Endothelial cell of umbilical vein (primary cell): ENCODE data around the gene PPP1R15B. TPM values are rescaled to one million over a fixed set of nuclear protein-coding genes. Genes with fewer than 3 reads are reported as not detected.

Experiments used
- BruUV-seq: library from RNA; stranded (reverse); fragments of 400-500 nt; replicated peaks from 2 replicates; lab custom pipeline; 2021; lab: Mats Ljungman, UMichigan
- CTCF ChIA-PET: fragments of 300-600, 350-600 bp; sonication (Branson Sonifier 250); formaldehyde crosslinking; loops from one replicate; lab custom pipeline; 2021; ENCODE audit warnings: antibody characterized with exemption, inconsistent platforms; lab: Charles Lee
- POLR2A ChIA-PET: fragments of 300-600, 350-600 bp; sonication (Branson Sonifier 250); formaldehyde crosslinking; loops from one replicate; lab custom pipeline; 2021; ENCODE audit warnings: antibody characterized with exemption, inconsistent platforms; lab: Charles Lee
- DNase-seq: peaks from one replicate; pipeline ENCODE4 v3.0.0-alpha.2; 2011; ENCODE audit warnings: low read depth, low spot score
- FAIRE-seq: peaks from 2 replicates; lab custom pipeline; 2011; peaks lifted over from hg19 to GRCh38; lab: Jason Lieb, UNC
- H2AFZ ChIP-seq: 2 replicates; pipeline ENCODE4 v1.6.0; 2012; ENCODE audit warnings: low read depth, low read length, control low read depth, inconsistent platforms
- H3K27ac ChIP-seq: 2 replicates; pipeline ENCODE4 v1.5.1; 2011; ENCODE audit warnings: low read depth, mild to moderate bottlenecking, control low read depth, low read length, moderate library complexity; ENCODE audit not compliant: insufficient read depth
- H3K27me3 ChIP-seq, 2 experiments: 2 replicates each; pipeline versions ENCODE4 v1.6.0 to v1.6.1; 2011; ENCODE audit warnings: low read length in 2 of 2, mixed read lengths in 1 of 2; ENCODE audit not compliant: control insufficient read depth in 2 of 2, insufficient read depth in 2 of 2
- H3K36me3 ChIP-seq, 2 experiments: 2 replicates in 1 of 2; 3 replicates in 1 of 2; pipeline ENCODE4 v1.5.1; 2011; ENCODE audit warnings: low read length in 2 of 2, mild to moderate bottlenecking in 1 of 2, moderate library complexity in 1 of 2; ENCODE audit not compliant: control insufficient read depth in 2 of 2, insufficient read depth in 2 of 2; ENCODE audit errors: extremely low read depth in 1 of 2
- H3K4me1 ChIP-seq: 3 replicates; pipeline ENCODE4 v1.5.1; 2011; ENCODE audit warnings: mild to moderate bottlenecking, low read length; ENCODE audit not compliant: control insufficient read depth, insufficient read depth; ENCODE audit errors: extremely low read depth
- H3K4me2 ChIP-seq: 2 replicates; pipeline ENCODE4 v1.6.1; 2011; ENCODE audit warnings: low read length, control low read depth, mixed read lengths; ENCODE audit not compliant: insufficient read depth
- H3K4me3 ChIP-seq, 3 experiments: fragments of 200-600 bp in 1 of 3; sonication (generic), shearing (Covaris generic) in 1 of 3; replicated peaks in 1 of 3; 2 replicates each; pipeline ENCODE4 v1.5.1; 2011 to 2016; ENCODE audit warnings: control low read depth in 3 of 3, low read length in 3 of 3, mild to moderate bottlenecking in 2 of 3, inconsistent platforms in 1 of 3, low read depth in 1 of 3, moderate library complexity in 1 of 3; ENCODE audit not compliant: insufficient read depth in 1 of 3
- H3K79me2 ChIP-seq: 2 replicates; pipeline ENCODE4 v1.6.0; 2012; ENCODE audit warnings: low read length, inconsistent platforms; ENCODE audit not compliant: control insufficient read depth, insufficient read depth
- H3K9ac ChIP-seq: replicated peaks from 2 replicates; pipeline ENCODE3; 2011; ENCODE audit warnings: low read length, control low read depth; ENCODE audit not compliant: insufficient read depth; ENCODE audit errors: extremely low read depth
- H3K9me1 ChIP-seq: replicated peaks from 3 replicates; pipeline ENCODE4 v1.6.0; 2011; ENCODE audit warnings: mild to moderate bottlenecking, low read length; ENCODE audit not compliant: control insufficient read depth, insufficient read depth; ENCODE audit errors: extremely low read depth
- H3K9me3 ChIP-seq: replicated peaks from 2 replicates; pipeline ENCODE4 v1.5.1; 2012; ENCODE audit warnings: low read length, inconsistent platforms; ENCODE audit not compliant: control insufficient read depth, insufficient read depth
- H4K20me1 ChIP-seq: replicated peaks from 2 replicates; pipeline ENCODE3; 2011; ENCODE audit warnings: mild to moderate bottlenecking, low read length; ENCODE audit not compliant: control insufficient read depth, insufficient read depth; ENCODE audit errors: extremely low read depth
- EZH2 ChIP-seq: IDR thresholded peaks from 2 replicates; pipeline ENCODE4 v1.6.1; 2012; ENCODE audit warnings: borderline replicate concordance, low read depth, mild to moderate bottlenecking, moderate library complexity, low read length, inconsistent platforms; ENCODE audit not compliant: severe bottlenecking
- FOS ChIP-seq: IDR thresholded peaks from 2 replicates; pipeline ENCODE4 v1.6.1; 2011; ENCODE audit warnings: mild to moderate bottlenecking, low read length, moderate library complexity, borderline replicate concordance; ENCODE audit not compliant: insufficient read depth
- GATA2 ChIP-seq: IDR thresholded peaks from 2 replicates; pipeline ENCODE4 v1.7.0; 2011; ENCODE audit warnings: low read depth, mild to moderate bottlenecking, moderate library complexity, mixed read lengths, low read length; ENCODE audit not compliant: insufficient read length, insufficient read depth
- JUN ChIP-seq: IDR thresholded peaks from 2 replicates; pipeline ENCODE4 v1.6.1; 2011; ENCODE audit warnings: borderline replicate concordance, low read depth; ENCODE audit not compliant: insufficient read length, insufficient read depth
- MYC ChIP-seq: IDR thresholded peaks from one replicate; pipeline ENCODE4 v1.6.1; 2011; ENCODE audit warnings: mild to moderate bottlenecking, low read depth, low read length
- POLR2A ChIP-seq: IDR thresholded peaks from 2 replicates; pipeline ENCODE4 v1.6.1; 2012; ENCODE audit warnings: low read depth, mild to moderate bottlenecking, control low read depth, low read length
- POLR2AphosphoS5 ChIP-seq: IDR thresholded peaks from 2 replicates; pipeline ENCODE4 v1.6.1; 2012; ENCODE audit warnings: low read depth, mild to moderate bottlenecking, control low read depth, low read length, moderate library complexity; ENCODE audit not compliant: insufficient read depth
- dilution Hi-C: fragments of 300-500 bp; cut with MboI; formaldehyde crosslinking; loops from one replicate; pipeline ENCODE4 v1.15.0; 2019; ENCODE audit warnings: low sequenced_read_pairs; ENCODE audit not compliant: extremely low pct_ligation_motif_present
- intact Hi-C: fragments of 100-400 bp; cut with micrococcal nuclease; formaldehyde crosslinking; loops from one replicate; pipeline ENCODE4 v1.10.0; 2022
- polyA plus RNA-seq, 4 experiments: library from polyadenylated mRNA; depleted of rRNA in 3 of 4; stranded (reverse) in 3 of 4; unstranded in 1 of 4; fragments of >200 nt; gene quantifications; 2 replicates each; pipeline versions ENCODE4 v1.2.1 to v1.2.3, GENCODE V29; 2011 to 2012; ENCODE audit warnings: missing spikeins in 1 of 4
- total RNA-seq: library from RNA; stranded (reverse); gene quantifications from 2 replicates; pipeline ENCODE4 v1.2.3, GENCODE V29; 2021
- TF ChIP-seq, protein P1 (sequence below): IDR thresholded peaks from 2 replicates; pipeline ENCODE4 v1.6.1; 2011; ENCODE audit not compliant: insufficient read depth, insufficient read length
- TF ChIP-seq, protein P2 (sequence below), 2 donors: IDR thresholded peaks; 1 replicate in 1 of 2; 2 replicates in 1 of 2; pipeline ENCODE4 v1.5.1; 2011; ENCODE audit warnings: low read length in 2 of 2, mild to moderate bottlenecking in 2 of 2, moderate library complexity in 2 of 2, control low read depth in 1 of 2, inconsistent platforms in 1 of 2, low read depth in 1 of 2; ENCODE audit not compliant: insufficient read depth in 1 of 2; ENCODE audit errors: extremely low read depth in 1 of 2

PPP1R15B gene
- total and polyA plus RNA-seq, 2 donors (not counting 3 experiments of a cell fraction or from before 2014, with no cell fraction given): 16.8 to 39.8 TPM

DNA sequence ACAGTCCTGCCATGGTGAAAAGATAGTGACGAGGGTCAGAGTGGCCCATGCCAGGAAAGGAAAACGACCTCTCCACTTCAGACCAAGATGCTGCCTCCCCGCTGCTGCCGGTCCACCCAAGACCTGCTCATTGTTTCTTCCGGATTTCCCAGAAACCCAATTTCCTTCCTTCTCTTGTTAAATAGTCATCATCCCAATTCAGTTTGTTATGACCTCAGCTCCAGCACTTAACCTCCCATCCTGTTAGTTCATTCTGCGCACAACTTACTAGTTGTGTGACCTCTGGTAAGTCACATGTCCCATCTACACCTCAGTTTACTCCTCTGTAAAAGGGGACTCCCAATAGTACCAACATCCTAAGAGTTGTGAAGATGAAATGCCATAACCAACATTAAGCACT lies 29.9 kb upstream of the PPP1R15B start:
- Histone ChIP-seq H3K4me2 (peak overlapping the region; percentile 69), H4K20me1 (no peaks in the 10 kb centered on the region), H3K36me3 (peaks cover 0 to 43% of the 10 kb centered on the region in 2 experiments), H2AFZ (no peak overlapping the region), H3K4me3 (no peak overlapping the region), H3K9me1 (no peaks in the 10 kb centered on the region), H3K4me1 (peaks cover 42% of the 10 kb centered on the region), H3K79me2 (no peaks in the 10 kb centered on the region), H3K27ac (peak overlapping the region; percentile 79), H3K9ac (no peak overlapping the region), H3K9me3 (no peaks in the 10 kb centered on the region), H3K27me3 (no peaks in the 10 kb centered on the region)
- CTCF ChIA-PET: interaction anchor here (1.0 to 34.5 kb wide), 4 partner anchors 11 to 58 kb away, joined by 3 to 1267 read pairs (median 28); partner anchors contain the start of gene PIK3C2B
- POLR2A ChIA-PET: no interaction called here
- peak; percentile 84 for TF ChIP-seq FOS
- TF ChIP-seq POLR2A: peak; percentile 41
- TF ChIP-seq, protein P1, sequence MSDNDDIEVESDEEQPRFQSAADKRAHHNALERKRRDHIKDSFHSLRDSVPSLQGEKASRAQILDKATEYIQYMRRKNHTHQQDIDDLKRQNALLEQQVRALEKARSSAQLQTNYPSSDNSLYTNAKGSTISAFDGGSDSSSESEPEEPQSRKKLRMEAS: peak; percentile 53
- TF ChIP-seq JUN: peak; percentile 92
- peak; percentile 67 for TF ChIP-seq GATA2
- TF ChIP-seq, protein P2, sequence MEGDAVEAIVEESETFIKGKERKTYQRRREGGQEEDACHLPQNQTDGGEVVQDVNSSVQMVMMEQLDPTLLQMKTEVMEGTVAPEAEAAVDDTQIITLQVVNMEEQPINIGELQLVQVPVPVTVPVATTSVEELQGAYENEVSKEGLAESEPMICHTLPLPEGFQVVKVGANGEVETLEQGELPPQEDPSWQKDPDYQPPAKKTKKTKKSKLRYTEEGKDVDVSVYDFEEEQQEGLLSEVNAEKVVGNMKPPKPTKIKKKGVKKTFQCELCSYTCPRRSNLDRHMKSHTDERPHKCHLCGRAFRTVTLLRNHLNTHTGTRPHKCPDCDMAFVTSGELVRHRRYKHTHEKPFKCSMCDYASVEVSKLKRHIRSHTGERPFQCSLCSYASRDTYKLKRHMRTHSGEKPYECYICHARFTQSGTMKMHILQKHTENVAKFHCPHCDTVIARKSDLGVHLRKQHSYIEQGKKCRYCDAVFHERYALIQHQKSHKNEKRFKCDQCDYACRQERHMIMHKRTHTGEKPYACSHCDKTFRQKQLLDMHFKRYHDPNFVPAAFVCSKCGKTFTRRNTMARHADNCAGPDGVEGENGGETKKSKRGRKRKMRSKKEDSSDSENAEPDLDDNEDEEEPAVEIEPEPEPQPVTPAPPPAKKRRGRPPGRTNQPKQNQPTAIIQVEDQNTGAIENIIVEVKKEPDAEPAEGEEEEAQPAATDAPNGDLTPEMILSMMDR (IDR thresholded peaks at IDR 0.05; ENCODE audit: extremely low read depth in 1 of 2, insufficient read depth in 1 of 2, low read depth in 1 of 2, low read length in 2 of 2): no peak
- no peak for TF ChIP-seq EZH2
- no peak for TF ChIP-seq MYC
- peak; percentile 87 for TF ChIP-seq POLR2AphosphoS5
- intact Hi-C loops: loop anchor here (1.0 to 10.0 kb wide), 4 partner anchors 10 to 363 kb away; partner anchors contain the start of gene PPP1R15B
- DNase-seq (peak; percentile 76), FAIRE-seq (peak; percentile 99)
- dilution Hi-C loops: loop anchor here (10.0 kb wide), 1 partner anchor 63 kb away; no protein-coding TSS in a partner anchor
- BruUV-seq: no TSS peak
